Endothelial cell of umbilical vein (primary cell): Measurements from ENCODE around the gene ATG12.

ENCODE experiments used
- CTCF ChIP-seq, 2 donors: IDR thresholded peaks; 1 replicate in 1 of 2; 2 replicates in 1 of 2; pipeline ENCODE4 v1.5.1; 2011; ENCODE audit warnings: low read length in 2 of 2, mild to moderate bottlenecking in 2 of 2, moderate library complexity in 2 of 2, control low read depth in 1 of 2, inconsistent platforms in 1 of 2, low read depth in 1 of 2; ENCODE audit not compliant: insufficient read depth in 1 of 2; ENCODE audit errors: extremely low read depth in 1 of 2
- EZH2 ChIP-seq: IDR thresholded peaks from 2 replicates; pipeline ENCODE4 v1.6.1; 2012; ENCODE audit warnings: borderline replicate concordance, low read depth, mild to moderate bottlenecking, moderate library complexity, low read length, inconsistent platforms; ENCODE audit not compliant: severe bottlenecking
- GATA2 ChIP-seq: IDR thresholded peaks from 2 replicates; pipeline ENCODE4 v1.7.0; 2011; ENCODE audit warnings: low read depth, mild to moderate bottlenecking, moderate library complexity, mixed read lengths, low read length; ENCODE audit not compliant: insufficient read length, insufficient read depth
- POLR2A ChIP-seq: IDR thresholded peaks from 2 replicates; pipeline ENCODE4 v1.6.1; 2012; ENCODE audit warnings: low read depth, mild to moderate bottlenecking, control low read depth, low read length
- POLR2AphosphoS5 ChIP-seq: IDR thresholded peaks from 2 replicates; pipeline ENCODE4 v1.6.1; 2012; ENCODE audit warnings: low read depth, mild to moderate bottlenecking, control low read depth, low read length, moderate library complexity; ENCODE audit not compliant: insufficient read depth

GRCh38 chr5:115829913-115830312, 11.5 kb downstream of the ATG12 start:
- TF ChIP-seq CTCF (IDR thresholded peaks at IDR 0.05; ENCODE audit: extremely low read depth in 1 of 2, insufficient read depth in 1 of 2, low read depth in 1 of 2, low read length in 2 of 2): no peak
- no peak for TF ChIP-seq EZH2
- TF ChIP-seq POLR2A: no peak
- TF ChIP-seq POLR2AphosphoS5: no peak
- no peak for TF ChIP-seq GATA2
